MCF 10A (cell line): Measurements from ENCODE around the gene C16orf96. TPM values are rescaled to one million over a fixed set of nuclear protein-coding genes. Genes with fewer than 3 reads are reported as not detected.

ENCODE experiments used
- BruUV-seq: library from RNA; stranded (reverse); fragments of 400-500 nt; replicated peaks from 2 replicates; lab custom pipeline; 2021; lab: Mats Ljungman, UMichigan
- CTCF ChIA-PET: fragments of 300-600 bp; sonication (Branson Sonifier 250); formaldehyde crosslinking; extraction: SDS; loops from one replicate; lab custom pipeline; 2021; ENCODE audit warnings: antibody characterized with exemption, inconsistent platforms; lab: Yijun Ruan, JAX
- POLR2A ChIA-PET: fragments of 300-600, 350-650 bp; sonication (Branson Sonifier 250); formaldehyde crosslinking; extraction: SDS; loops from one replicate; lab custom pipeline; 2020; ENCODE audit warnings: antibody characterized with exemption, inconsistent platforms; lab: Yijun Ruan, JAX
- DNase-seq: peaks from one replicate; pipeline ENCODE4 v3.0.0-alpha.2; 2018; ENCODE audit not compliant: unreplicated experiment
- H3K27ac Mint-ChIP-seq: one replicate; pipeline ENCODE4 v1.8.0; 2022; ENCODE audit warnings: mild to moderate bottlenecking, low read depth, mixed read lengths; ENCODE audit not compliant: unreplicated experiment
- H3K27me3 Mint-ChIP-seq: one replicate; pipeline ENCODE4 v1.8.0; 2022; ENCODE audit warnings: mixed read lengths; ENCODE audit not compliant: insufficient read depth, unreplicated experiment
- H3K36me3 Mint-ChIP-seq: one replicate; pipeline ENCODE4 v1.8.0; 2022; ENCODE audit warnings: mild to moderate bottlenecking, moderate library complexity, mixed read lengths; ENCODE audit not compliant: insufficient read depth, unreplicated experiment
- H3K4me1 Mint-ChIP-seq: one replicate; pipeline ENCODE4 v1.8.0; 2022; ENCODE audit warnings: mixed read lengths; ENCODE audit not compliant: insufficient read depth, unreplicated experiment
- H3K4me3 Mint-ChIP-seq: one replicate; pipeline ENCODE4 v1.8.0; 2022; ENCODE audit warnings: mild to moderate bottlenecking, moderate library complexity, mixed read lengths; ENCODE audit not compliant: unreplicated experiment
- H3K9me3 Mint-ChIP-seq: one replicate; pipeline ENCODE4 v1.8.0; 2022; ENCODE audit warnings: mixed read lengths; ENCODE audit not compliant: unreplicated experiment
- CTCF ChIP-seq: fragments of 200-600 bp; IDR thresholded peaks from one replicate; pipeline ENCODE4 v1.8.0; 2022; ENCODE audit warnings: antibody characterized with exemption, mild to moderate bottlenecking; ENCODE audit not compliant: unreplicated experiment
- intact Hi-C: fragments of 100-400 bp; cut with micrococcal nuclease; formaldehyde crosslinking; loops from 2 replicates; pipeline ENCODE4 v1.14.1; 2022
- total RNA-seq: library from RNA; stranded (reverse); gene quantifications from 2 replicates; pipeline ENCODE4 v1.2.3, GENCODE V29; 2022

Gene C16orf96
- total RNA-seq, 1 experiment from 2014 or later: not detected

- no peak for TF ChIP-seq CTCF
- Mint-ChIP-seq H3K4me3 (no peak overlapping the region), H3K27ac (no peak overlapping the region), H3K36me3 (no peaks in the 10 kb centered on the region), H3K4me1 (no peaks in the 10 kb centered on the region), H3K27me3 (no peaks in the 10 kb centered on the region), H3K9me3 (no peaks in the 10 kb centered on the region)
- intact Hi-C loops: no loop called here
- CTCF ChIA-PET: interaction anchor here (3.3 kb wide), 2 partner anchors 9 to 88 kb away, joined by 15 to 27 read pairs; no protein-coding TSS in a partner anchor
- no TSS peak for BruUV-seq
- POLR2A ChIA-PET: no interaction called here
- DNase-seq: no peak
Measured at GRCh38 chr16:4594433-4595410, 38.6 kb downstream of the C16orf96 start.

- H3K27me3 Mint-ChIP-seq: peaks cover 11% of the 10 kb centered on the region
- intact Hi-C loops: no loop called here
- no peak for TF ChIP-seq CTCF
Measured at GRCh38 chr16:4597174-4597573, 41.0 kb downstream of the C16orf96 start.

GRCh38 chr16:4599037-4599436 is 42.9 kb downstream of the C16orf96 start:
- CTCF ChIA-PET: interaction anchor here (0.6 to 2.3 kb wide), 3 partner anchors 11 to 15 kb away, joined by 3 to 10 read pairs (median 6); no protein-coding TSS in a partner anchor
- BruUV-seq: no TSS peak
- Mint-ChIP-seq H3K4me1 (no peaks in the 10 kb centered on the region), H3K27ac (no peak overlapping the region), H3K4me3 (no peak overlapping the region), H3K27me3 (peaks cover 11% of the 10 kb centered on the region), H3K9me3 (no peaks in the 10 kb centered on the region), H3K36me3 (no peaks in the 10 kb centered on the region)
- intact Hi-C loops: no loop called here
- no peak for TF ChIP-seq CTCF
- POLR2A ChIA-PET: interaction anchor here (5.1 kb wide), 1 partner anchor 17 kb away, joined by 24 read pairs; the partner anchor contains the start of gene UBALD1
- DNase-seq: no peak

More at GRCh38 chr16:4597174-4597573, 41.0 kb downstream of the C16orf96 start:
- CTCF ChIA-PET: interaction anchor here (0.7 to 3.3 kb wide), 5 partner anchors 9 to 91 kb away, joined by 3 to 27 read pairs (median 6); no protein-coding TSS in a partner anchor
- Mint-ChIP-seq H3K4me3 (no peak overlapping the region), H3K4me1 (no peaks in the 10 kb centered on the region), H3K36me3 (no peaks in the 10 kb centered on the region), H3K27ac (no peak overlapping the region), H3K9me3 (no peaks in the 10 kb centered on the region)
- BruUV-seq: no TSS peak
- POLR2A ChIA-PET: interaction anchor here (1.2 to 5.1 kb wide), 2 partner anchors 12 to 19 kb away, joined by 5 to 24 read pairs; partner anchors contain the start of gene UBALD1
- peak; percentile 79 for DNase-seq

GRCh38 chr16:4599545-4599944 is 43.4 kb downstream of the C16orf96 start:
- Mint-ChIP-seq H3K36me3 (no peaks in the 10 kb centered on the region), H3K27ac (no peak overlapping the region), H3K4me3 (no peak overlapping the region), H3K4me1 (no peaks in the 10 kb centered on the region), H3K27me3 (peaks cover 11% of the 10 kb centered on the region), H3K9me3 (no peaks in the 10 kb centered on the region)
- CTCF ChIA-PET: interaction anchor here (0.6 to 2.3 kb wide), 2 partner anchors 14 to 15 kb away, joined by 3 to 10 read pairs; no protein-coding TSS in a partner anchor
- no TSS peak for BruUV-seq
- DNase-seq: no peak
- no peak for TF ChIP-seq CTCF
- POLR2A ChIA-PET: interaction anchor here (5.1 kb wide), 1 partner anchor 16 kb away, joined by 24 read pairs; the partner anchor contains the start of gene UBALD1
- intact Hi-C loops: no loop called here
